GM23338 (cell line): ENCODE results near the gene QSOX1. TPM values are rescaled to one million over a fixed set of nuclear protein-coding genes. Genes with fewer than 3 reads are reported as not detected.

Source experiments
- ATAC-seq: fragments of 200-7000 bp; cut with Tn5 transposase; 3 replicates; pipeline ENCODE4 v1.9.1; 2020
- DNase-seq: peaks from one replicate; pipeline ENCODE4 v3.0.0-alpha.2; 2015; ENCODE audit warnings: low spot score
- H2AFZ ChIP-seq: fragments of 200-600 bp; sonication (generic); 2 replicates; pipeline ENCODE4 v1.8.0; 2016; ENCODE audit warnings: antibody characterized with exemption, mild to moderate bottlenecking, moderate library complexity
- H3F3A ChIP-seq: fragments of 200-600 bp; sonication (generic); replicated peaks from 2 replicates; pipeline ENCODE4 v1.8.0; 2017; ENCODE audit warnings: antibody characterized with exemption, mixed run types, low read depth
- H3K27ac ChIP-seq: fragments of 200-600 bp; sonication (generic); 2 replicates; pipeline ENCODE4 v1.6.1; 2016; ENCODE audit warnings: low read depth
- H3K27me3 ChIP-seq: fragments of 200-600 bp; sonication (generic); 2 replicates; pipeline ENCODE4 v1.8.0; 2016; ENCODE audit warnings: mild to moderate bottlenecking, mixed run types, moderate library complexity; ENCODE audit not compliant: insufficient read depth
- H3K36me3 ChIP-seq: fragments of 200-600 bp; sonication (generic); 2 replicates; pipeline ENCODE4 v1.8.0; 2016; ENCODE audit warnings: mild to moderate bottlenecking; ENCODE audit not compliant: insufficient read depth
- H3K4me1 ChIP-seq: fragments of 200-600 bp; sonication (generic); 2 replicates; pipeline ENCODE4 v1.8.0; 2016; ENCODE audit warnings: mild to moderate bottlenecking, moderate library complexity; ENCODE audit not compliant: insufficient read depth
- H3K4me2 ChIP-seq: fragments of 200-600 bp; sonication (generic); 2 replicates; pipeline ENCODE4 v1.7.1; 2017; ENCODE audit warnings: mixed run types
- H3K4me3 ChIP-seq: fragments of 200-600 bp; sonication (generic); 2 replicates; pipeline ENCODE4 v1.6.1; 2016; ENCODE audit warnings: mixed run types
- H3K79me2 ChIP-seq: fragments of 200-600 bp; sonication (generic); replicated peaks from 2 replicates; pipeline ENCODE4 v1.8.0; 2017; ENCODE audit warnings: mild to moderate bottlenecking; ENCODE audit not compliant: insufficient read depth
- H3K9me2 ChIP-seq: fragments of 200-600 bp; sonication (generic); 2 replicates; pipeline ENCODE4 v1.8.0; 2017; ENCODE audit not compliant: insufficient read depth
- H4K20me1 ChIP-seq: fragments of 200-600 bp; sonication (generic); replicated peaks from 2 replicates; pipeline ENCODE4 v1.8.0; 2017; ENCODE audit warnings: mild to moderate bottlenecking; ENCODE audit not compliant: insufficient read depth
- H3K27ac Mint-ChIP-seq: 2 replicates; pipeline ENCODE4 v1.8.0; 2020; ENCODE audit warnings: inconsistent platforms, mild to moderate bottlenecking, moderate library complexity, mixed read lengths
- H3K27me3 Mint-ChIP-seq: 3 replicates; pipeline ENCODE4 v1.8.0; 2022; ENCODE audit warnings: low read depth, mild to moderate bottlenecking, moderate library complexity, mixed read lengths, inconsistent platforms; ENCODE audit not compliant: insufficient read depth, poor library complexity
- H3K36me3 Mint-ChIP-seq: 3 replicates; pipeline ENCODE4 v1.8.0; 2021; ENCODE audit warnings: low read depth, mild to moderate bottlenecking, inconsistent platforms, moderate library complexity, mixed read lengths
- H3K4me1 Mint-ChIP-seq: 3 replicates; pipeline ENCODE4 v1.8.0; 2020; ENCODE audit warnings: mild to moderate bottlenecking, inconsistent platforms, mixed read lengths
- H3K4me3 Mint-ChIP-seq: 3 replicates; pipeline ENCODE4 v1.8.0; 2021; ENCODE audit warnings: moderate library complexity, mild to moderate bottlenecking, inconsistent platforms, mixed read lengths
- H3K9me3 Mint-ChIP-seq: 3 replicates; pipeline ENCODE4 v1.8.0; 2020; ENCODE audit warnings: moderate library complexity, mild to moderate bottlenecking, inconsistent platforms, mixed read lengths
- CREB1 ChIP-seq: fragments of 250-450 bp; sonication (Bioruptor Pico); IDR thresholded peaks from 2 replicates; pipeline ENCODE4 v1.5.0; 2020; ENCODE audit warnings: low read depth, mild to moderate bottlenecking, moderate library complexity
- EZH2 ChIP-seq: fragments of 200-600 bp; sonication (generic); IDR thresholded peaks from one replicate; pipeline ENCODE4 v1.8.0; 2017; ENCODE audit warnings: antibody characterized with exemption, mild to moderate bottlenecking, low read depth; ENCODE audit not compliant: unreplicated experiment
- EZH2phosphoT487 ChIP-seq: fragments of 200-600 bp; sonication (generic); IDR thresholded peaks from one replicate; pipeline ENCODE4 v1.8.1; 2018; ENCODE audit warnings: antibody characterized with exemption; ENCODE audit not compliant: unreplicated experiment
- JUNB ChIP-seq: IDR thresholded peaks from one replicate; pipeline ENCODE4 v1.6.1; 2016; ENCODE audit warnings: antibody characterized with exemption; ENCODE audit not compliant: unreplicated experiment
- NANOG ChIP-seq: IDR thresholded peaks from 2 replicates; pipeline ENCODE4 v1.6.1; 2016; ENCODE audit warnings: antibody characterized with exemption, borderline replicate concordance
- POLR2AphosphoS5 ChIP-seq: IDR thresholded peaks from 2 replicates; pipeline ENCODE4 v1.6.1; 2016; ENCODE audit warnings: antibody characterized with exemption, low read depth
- STAT1 ChIP-seq: IDR thresholded peaks from one replicate; pipeline ENCODE4 v1.6.1; 2016; ENCODE audit warnings: antibody characterized with exemption; ENCODE audit not compliant: unreplicated experiment
- ZNF114 ChIP-seq: fragments of 250-450 bp; sonication (Bioruptor Pico); IDR thresholded peaks from 2 replicates; pipeline ENCODE4 v1.5.0; 2020; ENCODE audit warnings: mild to moderate bottlenecking, moderate library complexity
- ZNF331 ChIP-seq: fragments of 250-450 bp; sonication (Bioruptor Pico); IDR thresholded peaks from 2 replicates; pipeline ENCODE4 v1.5.0; 2020; ENCODE audit warnings: low read depth, mild to moderate bottlenecking, moderate library complexity
- polyA plus RNA-seq: library from polyadenylated mRNA; unstranded; fragments of >200 nt; fragmentation: Nextera tagmentation; extraction: Ambion mirVana; gene quantifications from 2 replicates; pipeline ENCODE4 v1.2.1, GENCODE V29; 2016
- total RNA-seq: library from RNA; depleted of rRNA; stranded (reverse); fragments of >200 nt; shearing (Covaris generic); gene quantifications from 2 replicates; pipeline ENCODE4 v1.2.3, GENCODE V29; 2014
- TF ChIP-seq, protein P1 (sequence below): IDR thresholded peaks from 2 replicates; pipeline ENCODE4 v1.6.1; 2016; ENCODE audit warnings: antibody characterized with exemption
- TF ChIP-seq, protein P2 (sequence below): IDR thresholded peaks from one replicate; pipeline ENCODE4 v1.6.1; 2018; ENCODE audit warnings: antibody characterized with exemption; ENCODE audit not compliant: unreplicated experiment
- TF ChIP-seq, protein P3 (sequence below): fragments of 250-450 bp; sonication (Bioruptor Pico); IDR thresholded peaks from 2 replicates; pipeline ENCODE4 v1.5.0; 2020; ENCODE audit warnings: mild to moderate bottlenecking, moderate library complexity
- TF ChIP-seq, protein P4 (sequence below), 2 experiments: fragments of 200-600 bp in 1 of 2; sonication (generic) in 1 of 2; conservative IDR thresholded peaks; 2 replicates each; pipeline versions ENCODE4 v1.5.1 to v1.6.1; 2016 to 2017; ENCODE audit warnings: antibody characterized with exemption in 2 of 2, low read depth in 2 of 2, mild to moderate bottlenecking in 2 of 2, moderate library complexity in 1 of 2

QSOX1 gene
- total and polyA plus RNA-seq, 2 experiments from 2014 or later, result 47.8 to 119 TPM

DNA sequence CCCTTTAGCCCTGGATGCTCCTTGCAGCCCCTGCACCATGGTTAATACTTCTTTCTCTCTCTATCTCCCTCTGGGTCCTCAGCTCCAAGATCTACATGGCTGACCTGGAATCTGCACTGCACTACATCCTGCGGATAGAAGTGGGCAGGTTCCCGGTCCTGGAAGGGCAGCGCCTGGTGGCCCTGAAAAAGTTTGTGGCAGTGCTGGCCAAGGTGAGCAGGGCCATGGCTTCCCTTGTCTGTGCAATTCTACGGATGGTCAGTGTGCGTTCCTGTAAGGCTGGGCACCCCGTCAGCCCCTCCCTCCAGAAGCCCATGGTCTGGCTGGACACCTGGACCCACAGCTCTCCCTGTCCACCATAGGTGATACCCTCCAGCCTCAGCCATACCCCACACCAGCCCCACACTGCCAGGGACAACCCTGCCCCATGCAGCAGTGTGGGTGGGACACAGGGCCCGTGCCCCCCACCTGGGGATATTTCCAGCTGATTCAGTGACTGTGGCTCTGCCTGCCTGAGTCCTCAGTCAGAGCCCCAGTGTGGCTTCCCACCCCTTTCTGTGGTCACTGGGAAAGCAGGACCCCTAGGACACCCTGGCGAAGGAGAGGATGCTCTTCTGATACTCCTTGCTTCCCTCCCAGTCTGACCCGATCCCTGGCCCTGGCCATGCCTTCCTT lies 31.4 kb downstream of the QSOX1 start:
- Mint-ChIP-seq H3K27ac (no peak overlapping the region), H3K4me1 (peaks cover 5% of the 10 kb centered on the region), H3K27me3 (peaks cover 6% of the 10 kb centered on the region), H3K9me3 (no peaks in the 10 kb centered on the region), H3K4me3 (no peak overlapping the region), H3K36me3 (peaks cover 11% of the 10 kb centered on the region; the same call in 2 of the 3 replicates)
- no peak overlapping the region for H3K4me2 ChIP-seq
- no peaks in the 10 kb centered on the region for H3K4me1 ChIP-seq
- H3K79me2 ChIP-seq, result no peaks in the 10 kb centered on the region
- H3K36me3 ChIP-seq, result no peaks in the 10 kb centered on the region
- no peaks in the 10 kb centered on the region; the same call in 1 of the 2 replicates for H4K20me1 ChIP-seq
- H3K9me2 ChIP-seq, result no peaks in the 10 kb centered on the region
- ATAC-seq (no peak), DNase-seq (no peak)
- no peak overlapping the region for H3K4me3 ChIP-seq
- H3F3A ChIP-seq, result 0 out of 2 replicates have a peak, but pooled peaks cover 2% of the 10 kb centered on the region
- no peak overlapping the region for H2AFZ ChIP-seq
- TF ChIP-seq, protein P1, sequence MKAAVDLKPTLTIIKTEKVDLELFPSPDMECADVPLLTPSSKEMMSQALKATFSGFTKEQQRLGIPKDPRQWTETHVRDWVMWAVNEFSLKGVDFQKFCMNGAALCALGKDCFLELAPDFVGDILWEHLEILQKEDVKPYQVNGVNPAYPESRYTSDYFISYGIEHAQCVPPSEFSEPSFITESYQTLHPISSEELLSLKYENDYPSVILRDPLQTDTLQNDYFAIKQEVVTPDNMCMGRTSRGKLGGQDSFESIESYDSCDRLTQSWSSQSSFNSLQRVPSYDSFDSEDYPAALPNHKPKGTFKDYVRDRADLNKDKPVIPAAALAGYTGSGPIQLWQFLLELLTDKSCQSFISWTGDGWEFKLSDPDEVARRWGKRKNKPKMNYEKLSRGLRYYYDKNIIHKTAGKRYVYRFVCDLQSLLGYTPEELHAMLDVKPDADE, result no peak
- TF ChIP-seq, protein P2, sequence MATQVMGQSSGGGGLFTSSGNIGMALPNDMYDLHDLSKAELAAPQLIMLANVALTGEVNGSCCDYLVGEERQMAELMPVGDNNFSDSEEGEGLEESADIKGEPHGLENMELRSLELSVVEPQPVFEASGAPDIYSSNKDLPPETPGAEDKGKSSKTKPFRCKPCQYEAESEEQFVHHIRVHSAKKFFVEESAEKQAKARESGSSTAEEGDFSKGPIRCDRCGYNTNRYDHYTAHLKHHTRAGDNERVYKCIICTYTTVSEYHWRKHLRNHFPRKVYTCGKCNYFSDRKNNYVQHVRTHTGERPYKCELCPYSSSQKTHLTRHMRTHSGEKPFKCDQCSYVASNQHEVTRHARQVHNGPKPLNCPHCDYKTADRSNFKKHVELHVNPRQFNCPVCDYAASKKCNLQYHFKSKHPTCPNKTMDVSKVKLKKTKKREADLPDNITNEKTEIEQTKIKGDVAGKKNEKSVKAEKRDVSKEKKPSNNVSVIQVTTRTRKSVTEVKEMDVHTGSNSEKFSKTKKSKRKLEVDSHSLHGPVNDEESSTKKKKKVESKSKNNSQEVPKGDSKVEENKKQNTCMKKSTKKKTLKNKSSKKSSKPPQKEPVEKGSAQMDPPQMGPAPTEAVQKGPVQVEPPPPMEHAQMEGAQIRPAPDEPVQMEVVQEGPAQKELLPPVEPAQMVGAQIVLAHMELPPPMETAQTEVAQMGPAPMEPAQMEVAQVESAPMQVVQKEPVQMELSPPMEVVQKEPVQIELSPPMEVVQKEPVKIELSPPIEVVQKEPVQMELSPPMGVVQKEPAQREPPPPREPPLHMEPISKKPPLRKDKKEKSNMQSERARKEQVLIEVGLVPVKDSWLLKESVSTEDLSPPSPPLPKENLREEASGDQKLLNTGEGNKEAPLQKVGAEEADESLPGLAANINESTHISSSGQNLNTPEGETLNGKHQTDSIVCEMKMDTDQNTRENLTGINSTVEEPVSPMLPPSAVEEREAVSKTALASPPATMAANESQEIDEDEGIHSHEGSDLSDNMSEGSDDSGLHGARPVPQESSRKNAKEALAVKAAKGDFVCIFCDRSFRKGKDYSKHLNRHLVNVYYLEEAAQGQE, result no peak
- no peak for TF ChIP-seq EZH2phosphoT487
- no peak for TF ChIP-seq CREB1 (CRISPR knock-in tag)
- TF ChIP-seq JUNB, result no peak
- no peak for TF ChIP-seq EZH2
- no peak for TF ChIP-seq ZNF114 (CRISPR knock-in tag)
- no peak for TF ChIP-seq STAT1
- TF ChIP-seq NANOG, result no peak
- TF ChIP-seq, protein P3, sequence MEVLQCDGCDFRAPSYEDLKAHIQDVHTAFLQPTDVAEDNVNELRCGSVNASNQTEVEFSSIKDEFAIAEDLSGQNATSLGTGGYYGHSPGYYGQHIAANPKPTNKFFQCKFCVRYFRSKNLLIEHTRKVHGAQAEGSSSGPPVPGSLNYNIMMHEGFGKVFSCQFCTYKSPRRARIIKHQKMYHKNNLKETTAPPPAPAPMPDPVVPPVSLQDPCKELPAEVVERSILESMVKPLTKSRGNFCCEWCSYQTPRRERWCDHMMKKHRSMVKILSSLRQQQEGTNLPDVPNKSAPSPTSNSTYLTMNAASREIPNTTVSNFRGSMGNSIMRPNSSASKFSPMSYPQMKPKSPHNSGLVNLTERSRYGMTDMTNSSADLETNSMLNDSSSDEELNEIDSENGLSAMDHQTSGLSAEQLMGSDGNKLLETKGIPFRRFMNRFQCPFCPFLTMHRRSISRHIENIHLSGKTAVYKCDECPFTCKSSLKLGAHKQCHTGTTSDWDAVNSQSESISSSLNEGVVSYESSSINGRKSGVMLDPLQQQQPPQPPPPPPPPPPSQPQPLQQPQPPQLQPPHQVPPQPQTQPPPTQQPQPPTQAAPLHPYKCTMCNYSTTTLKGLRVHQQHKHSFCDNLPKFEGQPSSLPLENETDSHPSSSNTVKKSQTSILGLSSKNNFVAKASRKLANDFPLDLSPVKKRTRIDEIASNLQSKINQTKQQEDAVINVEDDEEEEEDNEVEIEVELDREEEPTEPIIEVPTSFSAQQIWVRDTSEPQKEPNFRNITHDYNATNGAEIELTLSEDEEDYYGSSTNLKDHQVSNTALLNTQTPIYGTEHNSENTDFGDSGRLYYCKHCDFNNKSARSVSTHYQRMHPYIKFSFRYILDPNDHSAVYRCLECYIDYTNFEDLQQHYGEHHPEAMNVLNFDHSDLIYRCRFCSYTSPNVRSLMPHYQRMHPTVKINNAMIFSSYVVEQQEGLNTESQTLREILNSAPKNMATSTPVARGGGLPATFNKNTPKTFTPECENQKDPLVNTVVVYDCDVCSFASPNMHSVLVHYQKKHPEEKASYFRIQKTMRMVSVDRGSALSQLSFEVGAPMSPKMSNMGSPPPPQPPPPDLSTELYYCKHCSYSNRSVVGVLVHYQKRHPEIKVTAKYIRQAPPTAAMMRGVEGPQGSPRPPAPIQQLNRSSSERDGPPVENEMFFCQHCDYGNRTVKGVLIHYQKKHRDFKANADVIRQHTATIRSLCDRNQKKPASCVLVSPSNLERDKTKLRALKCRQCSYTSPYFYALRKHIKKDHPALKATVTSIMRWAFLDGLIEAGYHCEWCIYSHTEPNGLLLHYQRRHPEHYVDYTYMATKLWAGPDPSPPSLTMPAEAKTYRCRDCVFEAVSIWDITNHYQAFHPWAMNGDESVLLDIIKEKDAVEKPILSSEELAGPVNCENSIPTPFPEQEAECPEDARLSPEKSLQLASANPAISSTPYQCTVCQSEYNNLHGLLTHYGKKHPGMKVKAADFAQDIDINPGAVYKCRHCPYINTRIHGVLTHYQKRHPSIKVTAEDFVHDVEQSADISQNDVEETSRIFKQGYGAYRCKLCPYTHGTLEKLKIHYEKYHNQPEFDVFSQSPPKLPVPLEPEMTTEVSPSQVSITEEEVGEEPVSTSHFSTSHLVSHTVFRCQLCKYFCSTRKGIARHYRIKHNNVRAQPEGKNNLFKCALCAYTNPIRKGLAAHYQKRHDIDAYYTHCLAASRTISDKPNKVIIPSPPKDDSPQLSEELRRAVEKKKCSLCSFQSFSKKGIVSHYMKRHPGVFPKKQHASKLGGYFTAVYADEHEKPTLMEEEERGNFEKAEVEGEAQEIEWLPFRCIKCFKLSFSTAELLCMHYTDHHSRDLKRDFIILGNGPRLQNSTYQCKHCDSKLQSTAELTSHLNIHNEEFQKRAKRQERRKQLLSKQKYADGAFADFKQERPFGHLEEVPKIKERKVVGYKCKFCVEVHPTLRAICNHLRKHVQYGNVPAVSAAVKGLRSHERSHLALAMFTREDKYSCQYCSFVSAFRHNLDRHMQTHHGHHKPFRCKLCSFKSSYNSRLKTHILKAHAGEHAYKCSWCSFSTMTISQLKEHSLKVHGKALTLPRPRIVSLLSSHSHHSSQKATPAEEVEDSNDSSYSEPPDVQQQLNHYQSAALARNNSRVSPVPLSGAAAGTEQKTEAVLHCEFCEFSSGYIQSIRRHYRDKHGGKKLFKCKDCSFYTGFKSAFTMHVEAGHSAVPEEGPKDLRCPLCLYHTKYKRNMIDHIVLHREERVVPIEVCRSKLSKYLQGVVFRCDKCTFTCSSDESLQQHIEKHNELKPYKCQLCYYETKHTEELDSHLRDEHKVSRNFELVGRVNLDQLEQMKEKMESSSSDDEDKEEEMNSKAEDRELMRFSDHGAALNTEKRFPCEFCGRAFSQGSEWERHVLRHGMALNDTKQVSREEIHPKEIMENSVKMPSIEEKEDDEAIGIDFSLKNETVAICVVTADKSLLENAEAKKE (CRISPR knock-in tag), result no peak
- no peak for TF ChIP-seq POLR2AphosphoS5
- TF ChIP-seq ZNF331, result no peak
- TF ChIP-seq, protein P4, sequence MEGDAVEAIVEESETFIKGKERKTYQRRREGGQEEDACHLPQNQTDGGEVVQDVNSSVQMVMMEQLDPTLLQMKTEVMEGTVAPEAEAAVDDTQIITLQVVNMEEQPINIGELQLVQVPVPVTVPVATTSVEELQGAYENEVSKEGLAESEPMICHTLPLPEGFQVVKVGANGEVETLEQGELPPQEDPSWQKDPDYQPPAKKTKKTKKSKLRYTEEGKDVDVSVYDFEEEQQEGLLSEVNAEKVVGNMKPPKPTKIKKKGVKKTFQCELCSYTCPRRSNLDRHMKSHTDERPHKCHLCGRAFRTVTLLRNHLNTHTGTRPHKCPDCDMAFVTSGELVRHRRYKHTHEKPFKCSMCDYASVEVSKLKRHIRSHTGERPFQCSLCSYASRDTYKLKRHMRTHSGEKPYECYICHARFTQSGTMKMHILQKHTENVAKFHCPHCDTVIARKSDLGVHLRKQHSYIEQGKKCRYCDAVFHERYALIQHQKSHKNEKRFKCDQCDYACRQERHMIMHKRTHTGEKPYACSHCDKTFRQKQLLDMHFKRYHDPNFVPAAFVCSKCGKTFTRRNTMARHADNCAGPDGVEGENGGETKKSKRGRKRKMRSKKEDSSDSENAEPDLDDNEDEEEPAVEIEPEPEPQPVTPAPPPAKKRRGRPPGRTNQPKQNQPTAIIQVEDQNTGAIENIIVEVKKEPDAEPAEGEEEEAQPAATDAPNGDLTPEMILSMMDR (conservative IDR thresholded peaks at IDR 0.05; ENCODE audit: low read depth in 2 of 2), result no peak
- no peak overlapping the region for H3K27ac ChIP-seq
- no peaks in the 10 kb centered on the region for H3K27me3 ChIP-seq
